GM23338 (cell line): ENCODE data around the gene DPP10. TPM values are rescaled to one million over a fixed set of nuclear protein-coding genes. Genes with fewer than 3 reads are reported as not detected.

Experiments
- ATAC-seq: fragments of 200-7000 bp; cut with Tn5 transposase; 3 replicates; pipeline ENCODE4 v1.9.1; 2020
- DNase-seq: peaks from one replicate; pipeline ENCODE4 v3.0.0-alpha.2; 2015; ENCODE audit warnings: low spot score
- H2AFZ ChIP-seq: fragments of 200-600 bp; sonication (generic); 2 replicates; pipeline ENCODE4 v1.8.0; 2016; ENCODE audit warnings: antibody characterized with exemption, mild to moderate bottlenecking, moderate library complexity
- H3F3A ChIP-seq: fragments of 200-600 bp; sonication (generic); replicated peaks from 2 replicates; pipeline ENCODE4 v1.8.0; 2017; ENCODE audit warnings: antibody characterized with exemption, mixed run types, low read depth
- H3K27ac ChIP-seq: fragments of 200-600 bp; sonication (generic); 2 replicates; pipeline ENCODE4 v1.6.1; 2016; ENCODE audit warnings: low read depth
- H3K27me3 ChIP-seq: fragments of 200-600 bp; sonication (generic); 2 replicates; pipeline ENCODE4 v1.8.0; 2016; ENCODE audit warnings: mild to moderate bottlenecking, mixed run types, moderate library complexity; ENCODE audit not compliant: insufficient read depth
- H3K36me3 ChIP-seq: fragments of 200-600 bp; sonication (generic); 2 replicates; pipeline ENCODE4 v1.8.0; 2016; ENCODE audit warnings: mild to moderate bottlenecking; ENCODE audit not compliant: insufficient read depth
- H3K4me1 ChIP-seq: fragments of 200-600 bp; sonication (generic); 2 replicates; pipeline ENCODE4 v1.8.0; 2016; ENCODE audit warnings: mild to moderate bottlenecking, moderate library complexity; ENCODE audit not compliant: insufficient read depth
- H3K4me2 ChIP-seq: fragments of 200-600 bp; sonication (generic); 2 replicates; pipeline ENCODE4 v1.7.1; 2017; ENCODE audit warnings: mixed run types
- H3K4me3 ChIP-seq: fragments of 200-600 bp; sonication (generic); 2 replicates; pipeline ENCODE4 v1.6.1; 2016; ENCODE audit warnings: mixed run types
- H3K79me2 ChIP-seq: fragments of 200-600 bp; sonication (generic); replicated peaks from 2 replicates; pipeline ENCODE4 v1.8.0; 2017; ENCODE audit warnings: mild to moderate bottlenecking; ENCODE audit not compliant: insufficient read depth
- H3K9me2 ChIP-seq: fragments of 200-600 bp; sonication (generic); 2 replicates; pipeline ENCODE4 v1.8.0; 2017; ENCODE audit not compliant: insufficient read depth
- H4K20me1 ChIP-seq: fragments of 200-600 bp; sonication (generic); replicated peaks from 2 replicates; pipeline ENCODE4 v1.8.0; 2017; ENCODE audit warnings: mild to moderate bottlenecking; ENCODE audit not compliant: insufficient read depth
- H3K27ac Mint-ChIP-seq: 2 replicates; pipeline ENCODE4 v1.8.0; 2020; ENCODE audit warnings: inconsistent platforms, mild to moderate bottlenecking, moderate library complexity, mixed read lengths
- H3K27me3 Mint-ChIP-seq: 3 replicates; pipeline ENCODE4 v1.8.0; 2022; ENCODE audit warnings: low read depth, mild to moderate bottlenecking, moderate library complexity, mixed read lengths, inconsistent platforms; ENCODE audit not compliant: insufficient read depth, poor library complexity
- H3K36me3 Mint-ChIP-seq: 3 replicates; pipeline ENCODE4 v1.8.0; 2021; ENCODE audit warnings: low read depth, mild to moderate bottlenecking, inconsistent platforms, moderate library complexity, mixed read lengths
- H3K4me1 Mint-ChIP-seq: 3 replicates; pipeline ENCODE4 v1.8.0; 2020; ENCODE audit warnings: mild to moderate bottlenecking, inconsistent platforms, mixed read lengths
- H3K4me3 Mint-ChIP-seq: 3 replicates; pipeline ENCODE4 v1.8.0; 2021; ENCODE audit warnings: moderate library complexity, mild to moderate bottlenecking, inconsistent platforms, mixed read lengths
- H3K9me3 Mint-ChIP-seq: 3 replicates; pipeline ENCODE4 v1.8.0; 2020; ENCODE audit warnings: moderate library complexity, mild to moderate bottlenecking, inconsistent platforms, mixed read lengths
- CREB1 ChIP-seq: fragments of 250-450 bp; sonication (Bioruptor Pico); IDR thresholded peaks from 2 replicates; pipeline ENCODE4 v1.5.0; 2020; ENCODE audit warnings: low read depth, mild to moderate bottlenecking, moderate library complexity
- EZH2 ChIP-seq: fragments of 200-600 bp; sonication (generic); IDR thresholded peaks from one replicate; pipeline ENCODE4 v1.8.0; 2017; ENCODE audit warnings: antibody characterized with exemption, mild to moderate bottlenecking, low read depth; ENCODE audit not compliant: unreplicated experiment
- EZH2phosphoT487 ChIP-seq: fragments of 200-600 bp; sonication (generic); IDR thresholded peaks from one replicate; pipeline ENCODE4 v1.8.1; 2018; ENCODE audit warnings: antibody characterized with exemption; ENCODE audit not compliant: unreplicated experiment
- JUNB ChIP-seq: IDR thresholded peaks from one replicate; pipeline ENCODE4 v1.6.1; 2016; ENCODE audit warnings: antibody characterized with exemption; ENCODE audit not compliant: unreplicated experiment
- NANOG ChIP-seq: IDR thresholded peaks from 2 replicates; pipeline ENCODE4 v1.6.1; 2016; ENCODE audit warnings: antibody characterized with exemption, borderline replicate concordance
- POLR2AphosphoS5 ChIP-seq: IDR thresholded peaks from 2 replicates; pipeline ENCODE4 v1.6.1; 2016; ENCODE audit warnings: antibody characterized with exemption, low read depth
- REST ChIP-seq: IDR thresholded peaks from one replicate; pipeline ENCODE4 v1.6.1; 2018; ENCODE audit warnings: antibody characterized with exemption; ENCODE audit not compliant: unreplicated experiment
- STAT1 ChIP-seq: IDR thresholded peaks from one replicate; pipeline ENCODE4 v1.6.1; 2016; ENCODE audit warnings: antibody characterized with exemption; ENCODE audit not compliant: unreplicated experiment
- ZNF114 ChIP-seq: fragments of 250-450 bp; sonication (Bioruptor Pico); IDR thresholded peaks from 2 replicates; pipeline ENCODE4 v1.5.0; 2020; ENCODE audit warnings: mild to moderate bottlenecking, moderate library complexity
- ZNF331 ChIP-seq: fragments of 250-450 bp; sonication (Bioruptor Pico); IDR thresholded peaks from 2 replicates; pipeline ENCODE4 v1.5.0; 2020; ENCODE audit warnings: low read depth, mild to moderate bottlenecking, moderate library complexity
- polyA plus RNA-seq: library from polyadenylated mRNA; unstranded; fragments of >200 nt; fragmentation: Nextera tagmentation; extraction: Ambion mirVana; gene quantifications from 2 replicates; pipeline ENCODE4 v1.2.1, GENCODE V29; 2016
- total RNA-seq: library from RNA; depleted of rRNA; stranded (reverse); fragments of >200 nt; shearing (Covaris generic); gene quantifications from 2 replicates; pipeline ENCODE4 v1.2.3, GENCODE V29; 2014
- TF ChIP-seq, protein P1 (sequence below), 2 experiments: fragments of 200-600 bp in 1 of 2; sonication (generic) in 1 of 2; conservative IDR thresholded peaks; 2 replicates each; pipeline versions ENCODE4 v1.5.1 to v1.6.1; 2016 to 2017; ENCODE audit warnings: antibody characterized with exemption in 2 of 2, low read depth in 2 of 2, mild to moderate bottlenecking in 2 of 2, moderate library complexity in 1 of 2
- TF ChIP-seq, protein P2 (sequence below): fragments of 250-450 bp; sonication (Bioruptor Pico); IDR thresholded peaks from 2 replicates; pipeline ENCODE4 v1.5.0; 2020; ENCODE audit warnings: mild to moderate bottlenecking, moderate library complexity
- TF ChIP-seq, protein P3 (sequence below): IDR thresholded peaks from 2 replicates; pipeline ENCODE4 v1.6.1; 2016; ENCODE audit warnings: antibody characterized with exemption

Gene DPP10
- total and polyA plus RNA-seq, 2 experiments from 2014 or later, result 3.6 to 14.8 TPM

DNA sequence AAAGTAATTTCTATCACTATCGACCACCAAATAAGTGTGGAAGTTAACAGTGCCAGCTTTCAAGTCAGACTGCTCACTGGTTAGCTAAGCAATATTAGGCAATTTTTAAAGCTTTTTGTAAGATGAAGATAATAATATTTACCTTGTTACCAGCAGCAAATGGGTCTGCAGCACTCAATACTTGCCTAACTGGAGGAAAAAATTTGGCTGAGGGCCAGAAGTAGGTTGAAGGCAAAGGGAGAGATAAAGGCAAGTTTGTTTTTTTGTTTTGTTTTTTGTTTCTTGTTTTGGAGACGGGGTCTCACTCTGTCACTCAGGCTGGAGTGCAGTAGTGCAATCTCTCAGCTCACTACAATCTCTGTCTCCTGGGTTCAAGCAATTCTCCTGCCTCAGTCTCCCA is 675.9 kb downstream of the DPP10 start:
- H3K4me3 ChIP-seq, result no peak overlapping the region
- H3K4me1 Mint-ChIP-seq, result peaks cover 15% of the 10 kb centered on the region; the same call in 2 of the 3 replicates
- DNase-seq (no peak), ATAC-seq (no peak)
- H3K36me3 ChIP-seq, result no peaks in the 10 kb centered on the region
- H3K4me2 ChIP-seq, result no peak overlapping the region
- TF ChIP-seq STAT1, result no peak
- TF ChIP-seq, protein P1, sequence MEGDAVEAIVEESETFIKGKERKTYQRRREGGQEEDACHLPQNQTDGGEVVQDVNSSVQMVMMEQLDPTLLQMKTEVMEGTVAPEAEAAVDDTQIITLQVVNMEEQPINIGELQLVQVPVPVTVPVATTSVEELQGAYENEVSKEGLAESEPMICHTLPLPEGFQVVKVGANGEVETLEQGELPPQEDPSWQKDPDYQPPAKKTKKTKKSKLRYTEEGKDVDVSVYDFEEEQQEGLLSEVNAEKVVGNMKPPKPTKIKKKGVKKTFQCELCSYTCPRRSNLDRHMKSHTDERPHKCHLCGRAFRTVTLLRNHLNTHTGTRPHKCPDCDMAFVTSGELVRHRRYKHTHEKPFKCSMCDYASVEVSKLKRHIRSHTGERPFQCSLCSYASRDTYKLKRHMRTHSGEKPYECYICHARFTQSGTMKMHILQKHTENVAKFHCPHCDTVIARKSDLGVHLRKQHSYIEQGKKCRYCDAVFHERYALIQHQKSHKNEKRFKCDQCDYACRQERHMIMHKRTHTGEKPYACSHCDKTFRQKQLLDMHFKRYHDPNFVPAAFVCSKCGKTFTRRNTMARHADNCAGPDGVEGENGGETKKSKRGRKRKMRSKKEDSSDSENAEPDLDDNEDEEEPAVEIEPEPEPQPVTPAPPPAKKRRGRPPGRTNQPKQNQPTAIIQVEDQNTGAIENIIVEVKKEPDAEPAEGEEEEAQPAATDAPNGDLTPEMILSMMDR (conservative IDR thresholded peaks at IDR 0.05; ENCODE audit: low read depth in 2 of 2), result no peak
- no peak for TF ChIP-seq ZNF114 (CRISPR knock-in tag)
- no peak for TF ChIP-seq REST
- TF ChIP-seq, protein P2, sequence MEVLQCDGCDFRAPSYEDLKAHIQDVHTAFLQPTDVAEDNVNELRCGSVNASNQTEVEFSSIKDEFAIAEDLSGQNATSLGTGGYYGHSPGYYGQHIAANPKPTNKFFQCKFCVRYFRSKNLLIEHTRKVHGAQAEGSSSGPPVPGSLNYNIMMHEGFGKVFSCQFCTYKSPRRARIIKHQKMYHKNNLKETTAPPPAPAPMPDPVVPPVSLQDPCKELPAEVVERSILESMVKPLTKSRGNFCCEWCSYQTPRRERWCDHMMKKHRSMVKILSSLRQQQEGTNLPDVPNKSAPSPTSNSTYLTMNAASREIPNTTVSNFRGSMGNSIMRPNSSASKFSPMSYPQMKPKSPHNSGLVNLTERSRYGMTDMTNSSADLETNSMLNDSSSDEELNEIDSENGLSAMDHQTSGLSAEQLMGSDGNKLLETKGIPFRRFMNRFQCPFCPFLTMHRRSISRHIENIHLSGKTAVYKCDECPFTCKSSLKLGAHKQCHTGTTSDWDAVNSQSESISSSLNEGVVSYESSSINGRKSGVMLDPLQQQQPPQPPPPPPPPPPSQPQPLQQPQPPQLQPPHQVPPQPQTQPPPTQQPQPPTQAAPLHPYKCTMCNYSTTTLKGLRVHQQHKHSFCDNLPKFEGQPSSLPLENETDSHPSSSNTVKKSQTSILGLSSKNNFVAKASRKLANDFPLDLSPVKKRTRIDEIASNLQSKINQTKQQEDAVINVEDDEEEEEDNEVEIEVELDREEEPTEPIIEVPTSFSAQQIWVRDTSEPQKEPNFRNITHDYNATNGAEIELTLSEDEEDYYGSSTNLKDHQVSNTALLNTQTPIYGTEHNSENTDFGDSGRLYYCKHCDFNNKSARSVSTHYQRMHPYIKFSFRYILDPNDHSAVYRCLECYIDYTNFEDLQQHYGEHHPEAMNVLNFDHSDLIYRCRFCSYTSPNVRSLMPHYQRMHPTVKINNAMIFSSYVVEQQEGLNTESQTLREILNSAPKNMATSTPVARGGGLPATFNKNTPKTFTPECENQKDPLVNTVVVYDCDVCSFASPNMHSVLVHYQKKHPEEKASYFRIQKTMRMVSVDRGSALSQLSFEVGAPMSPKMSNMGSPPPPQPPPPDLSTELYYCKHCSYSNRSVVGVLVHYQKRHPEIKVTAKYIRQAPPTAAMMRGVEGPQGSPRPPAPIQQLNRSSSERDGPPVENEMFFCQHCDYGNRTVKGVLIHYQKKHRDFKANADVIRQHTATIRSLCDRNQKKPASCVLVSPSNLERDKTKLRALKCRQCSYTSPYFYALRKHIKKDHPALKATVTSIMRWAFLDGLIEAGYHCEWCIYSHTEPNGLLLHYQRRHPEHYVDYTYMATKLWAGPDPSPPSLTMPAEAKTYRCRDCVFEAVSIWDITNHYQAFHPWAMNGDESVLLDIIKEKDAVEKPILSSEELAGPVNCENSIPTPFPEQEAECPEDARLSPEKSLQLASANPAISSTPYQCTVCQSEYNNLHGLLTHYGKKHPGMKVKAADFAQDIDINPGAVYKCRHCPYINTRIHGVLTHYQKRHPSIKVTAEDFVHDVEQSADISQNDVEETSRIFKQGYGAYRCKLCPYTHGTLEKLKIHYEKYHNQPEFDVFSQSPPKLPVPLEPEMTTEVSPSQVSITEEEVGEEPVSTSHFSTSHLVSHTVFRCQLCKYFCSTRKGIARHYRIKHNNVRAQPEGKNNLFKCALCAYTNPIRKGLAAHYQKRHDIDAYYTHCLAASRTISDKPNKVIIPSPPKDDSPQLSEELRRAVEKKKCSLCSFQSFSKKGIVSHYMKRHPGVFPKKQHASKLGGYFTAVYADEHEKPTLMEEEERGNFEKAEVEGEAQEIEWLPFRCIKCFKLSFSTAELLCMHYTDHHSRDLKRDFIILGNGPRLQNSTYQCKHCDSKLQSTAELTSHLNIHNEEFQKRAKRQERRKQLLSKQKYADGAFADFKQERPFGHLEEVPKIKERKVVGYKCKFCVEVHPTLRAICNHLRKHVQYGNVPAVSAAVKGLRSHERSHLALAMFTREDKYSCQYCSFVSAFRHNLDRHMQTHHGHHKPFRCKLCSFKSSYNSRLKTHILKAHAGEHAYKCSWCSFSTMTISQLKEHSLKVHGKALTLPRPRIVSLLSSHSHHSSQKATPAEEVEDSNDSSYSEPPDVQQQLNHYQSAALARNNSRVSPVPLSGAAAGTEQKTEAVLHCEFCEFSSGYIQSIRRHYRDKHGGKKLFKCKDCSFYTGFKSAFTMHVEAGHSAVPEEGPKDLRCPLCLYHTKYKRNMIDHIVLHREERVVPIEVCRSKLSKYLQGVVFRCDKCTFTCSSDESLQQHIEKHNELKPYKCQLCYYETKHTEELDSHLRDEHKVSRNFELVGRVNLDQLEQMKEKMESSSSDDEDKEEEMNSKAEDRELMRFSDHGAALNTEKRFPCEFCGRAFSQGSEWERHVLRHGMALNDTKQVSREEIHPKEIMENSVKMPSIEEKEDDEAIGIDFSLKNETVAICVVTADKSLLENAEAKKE (CRISPR knock-in tag), result no peak
- no peak for TF ChIP-seq POLR2AphosphoS5
- no peak for TF ChIP-seq JUNB
- no peak for TF ChIP-seq CREB1
- TF ChIP-seq EZH2phosphoT487, result no peak
- no peak for TF ChIP-seq ZNF331 (CRISPR knock-in tag)
- no peak for TF ChIP-seq EZH2
- TF ChIP-seq, protein P3, sequence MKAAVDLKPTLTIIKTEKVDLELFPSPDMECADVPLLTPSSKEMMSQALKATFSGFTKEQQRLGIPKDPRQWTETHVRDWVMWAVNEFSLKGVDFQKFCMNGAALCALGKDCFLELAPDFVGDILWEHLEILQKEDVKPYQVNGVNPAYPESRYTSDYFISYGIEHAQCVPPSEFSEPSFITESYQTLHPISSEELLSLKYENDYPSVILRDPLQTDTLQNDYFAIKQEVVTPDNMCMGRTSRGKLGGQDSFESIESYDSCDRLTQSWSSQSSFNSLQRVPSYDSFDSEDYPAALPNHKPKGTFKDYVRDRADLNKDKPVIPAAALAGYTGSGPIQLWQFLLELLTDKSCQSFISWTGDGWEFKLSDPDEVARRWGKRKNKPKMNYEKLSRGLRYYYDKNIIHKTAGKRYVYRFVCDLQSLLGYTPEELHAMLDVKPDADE, result no peak
- TF ChIP-seq NANOG, result no peak
- 0 out of 2 replicates have a peak overlapping the region, but pooled peaks have one; percentile 14 for H3K27ac Mint-ChIP-seq
- H3K4me3 Mint-ChIP-seq, result no peak overlapping the region
- H3K36me3 Mint-ChIP-seq, result peaks cover 8% of the 10 kb centered on the region; the same call in 2 of the 3 replicates
- no peak overlapping the region for H3K27ac ChIP-seq
- no peaks in the 10 kb centered on the region for H4K20me1 ChIP-seq
- H3K79me2 ChIP-seq, result no peaks in the 10 kb centered on the region
- H3K27me3 Mint-ChIP-seq, result peaks cover 1% of the 10 kb centered on the region
- H3K4me1 ChIP-seq, result 0 out of 2 replicates have a peak, but pooled peaks cover 5% of the 10 kb centered on the region
- H3K9me2 ChIP-seq, result peaks cover 21% of the 10 kb centered on the region; the same call in 1 of the 2 replicates
- no peaks in the 10 kb centered on the region for H3K27me3 ChIP-seq
- no peaks in the 10 kb centered on the region for H3F3A ChIP-seq
- H3K9me3 Mint-ChIP-seq, result peaks cover 24% of the 10 kb centered on the region
- H2AFZ ChIP-seq, result no peak overlapping the region
